GM12878 (cell line): Measurements from ENCODE around the gene EEF1A2. TPM values are rescaled to one million over a fixed set of nuclear protein-coding genes. Genes with fewer than 3 reads are reported as not detected.

Experiments used
- BCLAF1 ChIP-seq: fragments of 450-650 bp; IDR thresholded peaks from 2 replicates; pipeline ENCODE4 v1.6.1; 2017; ENCODE audit warnings: antibody characterized with exemption, mild to moderate bottlenecking, moderate library complexity
- ELK1 ChIP-seq: IDR thresholded peaks from 2 replicates; pipeline ENCODE4 v1.6.1; 2012; ENCODE audit warnings: low read depth, low read length, improper control_type of control experiment
- FOXM1 ChIP-seq: IDR thresholded peaks from 2 replicates; pipeline ENCODE4 v1.6.1; 2012; ENCODE audit warnings: low read depth, mild to moderate bottlenecking, inconsistent platforms, low read length, moderate library complexity
- HDAC2 ChIP-seq: fragments of 200-600 bp; sonication (generic); IDR thresholded peaks from 2 replicates; pipeline ENCODE4 v1.6.1; 2017
- HDGF ChIP-seq: fragments of 450-650 bp; IDR thresholded peaks from 2 replicates; pipeline ENCODE4 v1.6.1; 2016; ENCODE audit warnings: antibody characterized with exemption
- LARP7 ChIP-seq: fragments of 450-650 bp; IDR thresholded peaks from 2 replicates; pipeline ENCODE4 v1.6.1; 2017; ENCODE audit warnings: mild to moderate bottlenecking
- MEF2B ChIP-seq: fragments of 450-650 bp; IDR thresholded peaks from 2 replicates; pipeline ENCODE4 v1.6.1; 2018; ENCODE audit warnings: mild to moderate bottlenecking, moderate library complexity; ENCODE audit not compliant: partially characterized antibody, poor library complexity, severe bottlenecking
- NR2F1 ChIP-seq: fragments of 450-650 bp; conservative IDR thresholded peaks from 2 replicates; pipeline ENCODE4 v1.6.1; 2017; ENCODE audit warnings: mild to moderate bottlenecking
- PAX5 ChIP-seq: IDR thresholded peaks from 2 replicates; pipeline ENCODE4 v1.6.1; 2011; ENCODE audit warnings: low read depth, low read length, borderline replicate concordance
- RAD51 ChIP-seq: fragments of 450-650 bp; IDR thresholded peaks from 2 replicates; pipeline ENCODE4 v1.6.1; 2016; ENCODE audit warnings: moderate library complexity, mild to moderate bottlenecking, inconsistent platforms
- RBBP5 ChIP-seq: fragments of 200-600 bp; sonication (generic); conservative IDR thresholded peaks from 2 replicates; pipeline ENCODE4 v1.6.1; 2016
- REST ChIP-seq: IDR thresholded peaks from 2 replicates; pipeline ENCODE4 v1.6.1; 2012; ENCODE audit warnings: mild to moderate bottlenecking, low read depth, low read length
- SMC3 ChIP-seq: IDR thresholded peaks from 2 replicates; pipeline ENCODE4 v1.6.1; 2011; ENCODE audit warnings: low read length, improper control_type of control experiment, borderline replicate concordance
- SPI1 ChIP-seq: IDR thresholded peaks from 2 replicates; pipeline ENCODE4 v1.6.1; 2011; ENCODE audit warnings: low read depth, mild to moderate bottlenecking, low read length, moderate library complexity, borderline replicate concordance; ENCODE audit not compliant: insufficient read depth
- TARDBP ChIP-seq: IDR thresholded peaks from 2 replicates; pipeline ENCODE4 v1.6.1; 2016; ENCODE audit warnings: borderline replicate concordance
- TBL1XR1 ChIP-seq: IDR thresholded peaks from 2 replicates; pipeline ENCODE4 v1.6.1; 2012; ENCODE audit warnings: low read depth, low read length, improper control_type of control experiment
- TCF3 ChIP-seq: IDR thresholded peaks from 2 replicates; pipeline ENCODE4 v1.6.1; 2012; ENCODE audit warnings: low read depth, mild to moderate bottlenecking, low read length, borderline replicate concordance; ENCODE audit not compliant: insufficient read depth
- ZBTB40 ChIP-seq: fragments of 450-650 bp; IDR thresholded peaks from 2 replicates; pipeline ENCODE4 v1.6.1; 2016; ENCODE audit warnings: mild to moderate bottlenecking, moderate library complexity, borderline replicate concordance
- ZNF384 ChIP-seq: IDR thresholded peaks from 2 replicates; pipeline ENCODE4 v1.6.1; 2012; ENCODE audit warnings: low read depth, mild to moderate bottlenecking, low read length, improper control_type of control experiment, borderline replicate concordance
- polyA plus RNA-seq, 11 experiments: library from polyadenylated mRNA; depleted of rRNA in 4 of 11; unstranded in 6 of 11; stranded (reverse) in 5 of 11; fragments of >200 nt; fragmentation: Nextera tagmentation in 4 of 11; fragmentation: Illumina TruSeq in 1 of 11; extraction: Ambion mirVana in 4 of 11; extraction: Trizol in 1 of 11; gene quantifications; 1 replicate in 1 of 11; 2 replicates in 10 of 11; pipeline versions ENCODE4 v1.2.1 to v1.2.3, GENCODE V29; 2011 to 2016; ENCODE audit warnings: inconsistent platforms in 2 of 11, missing spikeins in 2 of 11, low read depth in 1 of 11
- total RNA-seq, 4 experiments: library from RNA; depleted of rRNA in 3 of 4; stranded (reverse); fragments of >200 nt in 3 of 4; fragmentation: Illumina TruSeq in 1 of 4; extraction: Trizol in 1 of 4; gene quantifications; 2 replicates each; pipeline versions ENCODE4 v1.2.1 to v1.2.3, GENCODE V29; 2013 to 2021

Gene EEF1A2
- total and polyA plus RNA-seq, 10 of the 15 experiments (the other 5 are each of a cell fraction or from before 2014, with no cell fraction given): 0.56 TPM; not detected in 9

- TF ChIP-seq TCF3: 0 out of 2 replicates have a peak, but pooled peaks have one; percentile 52
- no peak for TF ChIP-seq ELK1
- no peak for TF ChIP-seq HDAC2
- TF ChIP-seq RAD51: no peak
- no peak for TF ChIP-seq MEF2B
- TF ChIP-seq SMC3: no peak
- no peak for TF ChIP-seq SPI1
- peak; percentile 40; the same call in 1 of the 2 replicates for TF ChIP-seq LARP7
- TF ChIP-seq ZBTB40: no peak
- TF ChIP-seq FOXM1: no peak
- TF ChIP-seq ZNF384: no peak
- no peak for TF ChIP-seq REST
- no peak for TF ChIP-seq HDGF
- TF ChIP-seq TARDBP: no peak
- TF ChIP-seq BCLAF1: no peak
- no peak for TF ChIP-seq TBL1XR1
- TF ChIP-seq RBBP5: no peak
- peak; percentile 0; the same call in 1 of the 2 replicates for TF ChIP-seq NR2F1
- TF ChIP-seq PAX5: no peak
Observed at GRCh38 chr20:63520504-63520933, 21.6 kb upstream of the EEF1A2 start, which contains the start of gene PPDPF (continued).
